SK-N-SH (cell line): ENCODE data around the gene MS4A3. TPM values are rescaled to one million over a fixed set of nuclear protein-coding genes. Genes with fewer than 3 reads are reported as not detected.

Experiments
- CTCF ChIA-PET: fragments of 300-600, 350-600 bp; formaldehyde crosslinking; extraction: SDS; loops from one replicate; lab custom pipeline; 2021; lab: Yijun Ruan, JAX
- POLR2A ChIA-PET: fragments of 350-600 bp; sonication (Branson Sonifier 250); formaldehyde crosslinking; extraction: SDS; loops from one replicate; lab custom pipeline; 2020; ENCODE audit warnings: antibody characterized with exemption, inconsistent platforms; lab: Yijun Ruan, JAX
- DNase-seq: peaks from one replicate; pipeline ENCODE4 v3.0.0; 2012
- H2AFZ ChIP-seq: fragments of 200-600 bp; sonication (generic); 2 replicates; pipeline ENCODE4 v1.8.1; 2016; ENCODE audit warnings: antibody characterized with exemption, mild to moderate bottlenecking, low read depth
- H3F3A ChIP-seq: fragments of 200-600 bp; sonication (generic); replicated peaks from 2 replicates; pipeline ENCODE3; 2016; ENCODE audit warnings: antibody characterized with exemption, mild to moderate bottlenecking; ENCODE audit not compliant: insufficient read depth
- H3K27ac ChIP-seq, 2 experiments: fragments of 200-500 bp in 1 of 2; fragments of 200-600 bp in 1 of 2; sonication (Bioruptor generic) in 1 of 2; sonication (generic), shearing (Covaris generic) in 1 of 2; 2 replicates each; pipeline versions ENCODE4 v1.5.1 to v1.6.1; 2014 to 2016; ENCODE audit warnings: low read depth in 2 of 2, inconsistent platforms in 1 of 2, low read length in 1 of 2, mild to moderate bottlenecking in 1 of 2, mixed read lengths in 1 of 2
- H3K27me3 ChIP-seq: fragments of 200-600 bp; sonication (generic), shearing (Covaris generic); 2 replicates; pipeline ENCODE4 v1.6.1; 2016; ENCODE audit warnings: mixed run types; ENCODE audit not compliant: insufficient read depth
- H3K36me3 ChIP-seq, 2 experiments: fragments of 200-500 bp in 1 of 2; fragments of 200-600 bp in 1 of 2; sonication (Bioruptor generic) in 1 of 2; sonication (generic) in 1 of 2; replicated peaks in 1 of 2; 2 replicates each; pipeline versions ENCODE3 to v1.5.1; 2014 to 2016; ENCODE audit warnings: low read length in 1 of 2, mild to moderate bottlenecking in 1 of 2; ENCODE audit not compliant: insufficient read depth in 2 of 2, control insufficient read depth in 1 of 2
- H3K4me1 ChIP-seq, 2 experiments: fragments of 200-500 bp in 1 of 2; fragments of 200-600 bp in 1 of 2; sonication (Bioruptor generic) in 1 of 2; sonication (generic), shearing (Covaris generic) in 1 of 2; 2 replicates each; pipeline versions ENCODE4 v1.5.1 to v1.6.1; 2014 to 2016; ENCODE audit warnings: low read depth in 1 of 2, low read length in 1 of 2, mixed run types in 1 of 2; ENCODE audit not compliant: insufficient read depth in 2 of 2, control insufficient read depth in 1 of 2
- H3K4me2 ChIP-seq: fragments of 200-600 bp; sonication (generic), shearing (Covaris generic); 2 replicates; pipeline ENCODE4 v1.6.1; 2017; ENCODE audit warnings: mixed run types
- H3K4me3 ChIP-seq, 2 experiments: fragments of 200-500 bp in 1 of 2; fragments of 200-600 bp in 1 of 2; sonication (Bioruptor generic) in 1 of 2; sonication (generic), shearing (Covaris generic) in 1 of 2; 2 replicates each; pipeline versions ENCODE4 v1.5.1 to v1.8.1; 2014 to 2016; ENCODE audit warnings: low read depth in 2 of 2, inconsistent platforms in 1 of 2, low read length in 1 of 2, mild to moderate bottlenecking in 1 of 2, mixed read lengths in 1 of 2, moderate library complexity in 1 of 2
- H3K79me2 ChIP-seq: fragments of 200-600 bp; sonication (generic); 2 replicates; pipeline ENCODE4 v1.8.1; 2017; ENCODE audit warnings: mild to moderate bottlenecking; ENCODE audit not compliant: insufficient read depth
- H3K9ac ChIP-seq: fragments of 200-600 bp; sonication (generic); 2 replicates; pipeline ENCODE4 v1.6.1; 2017; ENCODE audit warnings: mixed run types
- H3K9me2 ChIP-seq: fragments of 200-600 bp; sonication (generic); 2 replicates; pipeline ENCODE4 v1.6.1; 2017; ENCODE audit warnings: mixed run types
- H3K9me3 ChIP-seq: fragments of 200-600 bp; sonication (generic); 2 replicates; pipeline ENCODE4 v1.6.1; 2017; ENCODE audit warnings: mixed run types, mild to moderate bottlenecking, moderate library complexity
- H4K20me1 ChIP-seq: fragments of 200-600 bp; sonication (generic); 2 replicates; pipeline ENCODE4 v1.6.1; 2017; ENCODE audit warnings: mild to moderate bottlenecking, mixed run types; ENCODE audit not compliant: insufficient read depth
- CHD2 ChIP-seq: fragments of 150-350 bp; IDR thresholded peaks from 2 replicates; pipeline ENCODE4 v1.6.1; 2018; ENCODE audit warnings: low read length; ENCODE audit not compliant: partially characterized antibody
- ELF1 ChIP-seq: IDR thresholded peaks from 2 replicates; pipeline ENCODE4 v1.4.0; 2012
- EP300 ChIP-seq, 2 experiments: IDR thresholded peaks; 2 replicates each; pipeline versions ENCODE4 v1.4.0 to v1.6.1; 2012; ENCODE audit warnings: borderline replicate concordance in 1 of 2, low read depth in 1 of 2, low read length in 1 of 2
- FOXM1 ChIP-seq: IDR thresholded peaks from 2 replicates; pipeline ENCODE4 v1.4.0; 2012; ENCODE audit warnings: low read depth, mild to moderate bottlenecking
- IRF3 ChIP-seq: fragments of 150-350 bp; IDR thresholded peaks from 2 replicates; pipeline ENCODE4 v1.6.1; 2016; ENCODE audit warnings: mild to moderate bottlenecking, low read depth, low read length
- JUND ChIP-seq: IDR thresholded peaks from 2 replicates; pipeline ENCODE4 v1.4.0; 2012
- NFIC ChIP-seq: IDR thresholded peaks from 2 replicates; pipeline ENCODE4 v1.4.0; 2012; ENCODE audit warnings: borderline replicate concordance
- PBX3 ChIP-seq: IDR thresholded peaks from 2 replicates; pipeline ENCODE4; 2012
- RCOR1 ChIP-seq: fragments of 150-350 bp; IDR thresholded peaks from 2 replicates; pipeline ENCODE4 v1.6.1; 2017; ENCODE audit warnings: antibody characterized with exemption, low read length
- REST ChIP-seq: IDR thresholded peaks from 2 replicates; pipeline ENCODE4 v1.6.1; 2012; ENCODE audit warnings: mild to moderate bottlenecking, low read depth, low read length, moderate library complexity
- RXRA ChIP-seq: IDR thresholded peaks from 2 replicates; pipeline ENCODE4 v1.4.0; 2012; ENCODE audit warnings: low read depth, mild to moderate bottlenecking, borderline replicate concordance
- SIN3A ChIP-seq: IDR thresholded peaks from 2 replicates; pipeline ENCODE4 v1.6.1; 2012; ENCODE audit warnings: low read depth, mild to moderate bottlenecking, low read length, moderate library complexity, borderline replicate concordance
- SMC3 ChIP-seq: IDR thresholded peaks from 2 replicates; pipeline ENCODE4 v1.6.1; 2012; ENCODE audit warnings: low read depth, low read length, improper control_type of control experiment
- TAF1 ChIP-seq: IDR thresholded peaks from 2 replicates; pipeline ENCODE4 v1.6.1; 2012; ENCODE audit warnings: low read depth, mild to moderate bottlenecking, low read length, moderate library complexity, borderline replicate concordance
- TCF12 ChIP-seq: IDR thresholded peaks from 2 replicates; pipeline ENCODE4 v1.4.0; 2012
- TEAD4 ChIP-seq: IDR thresholded peaks from 2 replicates; pipeline ENCODE4 v1.4.0; 2012; ENCODE audit warnings: mild to moderate bottlenecking, borderline replicate concordance; ENCODE audit not compliant: insufficient read depth
- WGBS: methylation state at CpG from one replicate; pipeline ENCODE4 v1.1.6; 2017; ENCODE audit warnings: low lambda C conversion rate; 5-methylcytosine and 5-hydroxymethylcytosine counted together
- polyA plus RNA-seq, 3 experiments: library from polyadenylated mRNA; depleted of rRNA; stranded (reverse); fragments of >200 nt; gene quantifications; 2 replicates each; pipeline ENCODE4 v1.2.3, GENCODE V29; 2012
- TF ChIP-seq, protein P1 (sequence below): IDR thresholded peaks from 2 replicates; pipeline ENCODE4 v1.4.0; 2012; ENCODE audit warnings: low read depth, borderline replicate concordance

Gene MS4A3
- polyA plus RNA-seq, 1 of the 3 experiments (the other 2 are of a cell fraction), result not detected

DNA sequence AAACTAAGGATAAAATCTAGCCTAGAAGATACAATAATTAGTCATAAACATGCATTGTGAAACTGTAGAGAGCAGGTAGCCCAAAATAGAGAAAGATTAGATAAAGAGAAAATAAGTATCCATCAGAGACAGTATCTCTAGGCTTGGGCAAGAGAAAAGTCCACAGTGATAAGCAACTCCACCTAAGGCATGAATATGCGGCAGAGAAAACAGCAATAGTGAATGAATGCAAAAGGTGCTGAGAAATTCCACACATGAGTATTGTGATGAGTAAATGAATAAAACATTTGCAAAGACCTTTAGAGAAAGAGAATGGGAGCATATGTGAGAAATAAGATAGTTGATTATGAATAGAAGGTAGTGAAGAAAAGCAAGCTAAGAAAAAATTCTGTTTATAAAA, 40.7 kb downstream of the MS4A3 start:
- H3K4me3 ChIP-seq, result no peak overlapping the region
- no peaks in the 10 kb centered on the region for H3F3A ChIP-seq
- no peak overlapping the region for H3K4me2 ChIP-seq
- CTCF ChIA-PET, result no interaction called here
- DNase-seq, result no peak
- H3K9ac ChIP-seq, result no peak overlapping the region
- H3K4me1 ChIP-seq, result no peaks in the 10 kb centered on the region
- TF ChIP-seq PBX3 (no peak), ELF1 (no peak), JUND (no peak), FOXM1 (no peak), CHD2 (no peak), IRF3 (no peak), EP300 (IDR thresholded peaks at IDR 0.05; ENCODE audit: borderline replicate concordance in 1 of 2, low read depth in 1 of 2, low read length in 1 of 2) (no peak), TCF12 (no peak), SMC3 (no peak), TAF1 (no peak), RXRA (no peak), TEAD4 (no peak), NFIC (no peak), SIN3A (no peak), RCOR1 (no peak)
- TF ChIP-seq, protein P1, sequence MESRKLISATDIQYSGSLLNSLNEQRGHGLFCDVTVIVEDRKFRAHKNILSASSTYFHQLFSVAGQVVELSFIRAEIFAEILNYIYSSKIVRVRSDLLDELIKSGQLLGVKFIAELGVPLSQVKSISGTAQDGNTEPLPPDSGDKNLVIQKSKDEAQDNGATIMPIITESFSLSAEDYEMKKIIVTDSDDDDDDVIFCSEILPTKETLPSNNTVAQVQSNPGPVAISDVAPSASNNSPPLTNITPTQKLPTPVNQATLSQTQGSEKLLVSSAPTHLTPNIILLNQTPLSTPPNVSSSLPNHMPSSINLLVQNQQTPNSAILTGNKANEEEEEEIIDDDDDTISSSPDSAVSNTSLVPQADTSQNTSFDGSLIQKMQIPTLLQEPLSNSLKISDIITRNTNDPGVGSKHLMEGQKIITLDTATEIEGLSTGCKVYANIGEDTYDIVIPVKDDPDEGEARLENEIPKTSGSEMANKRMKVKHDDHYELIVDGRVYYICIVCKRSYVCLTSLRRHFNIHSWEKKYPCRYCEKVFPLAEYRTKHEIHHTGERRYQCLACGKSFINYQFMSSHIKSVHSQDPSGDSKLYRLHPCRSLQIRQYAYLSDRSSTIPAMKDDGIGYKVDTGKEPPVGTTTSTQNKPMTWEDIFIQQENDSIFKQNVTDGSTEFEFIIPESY, result no peak
- no peaks in the 10 kb centered on the region for H4K20me1 ChIP-seq
- H3K27me3 ChIP-seq, result no peaks in the 10 kb centered on the region; the same call in 1 of the 2 replicates
- H2AFZ ChIP-seq, result no peak overlapping the region
- no peak overlapping the region for H3K27ac ChIP-seq
- no peaks in the 10 kb centered on the region for H3K36me3 ChIP-seq
- H3K79me2 ChIP-seq, result no peaks in the 10 kb centered on the region
- 71% methylated on average over 1 of the region's 1 CpG for WGBS
- no peaks in the 10 kb centered on the region for H3K9me3 ChIP-seq
- no peaks in the 10 kb centered on the region for H3K9me2 ChIP-seq
- POLR2A ChIA-PET, result no interaction called here

- Histone ChIP-seq H4K20me1 (no peaks in the 10 kb centered on the region), H3K27me3 (no peaks in the 10 kb centered on the region), H3K36me3 (no peaks in the 10 kb centered on the region), H3K9ac (no peak overlapping the region), H3K4me3 (no peak overlapping the region), H3K27ac (no peak overlapping the region)
- ChIA-PET POLR2A (no interaction called here), CTCF (no interaction called here)
- no peak for TF ChIP-seq REST
- TF ChIP-seq, all 33 proteins: peak for 0
- DNase-seq, result no peak
- Histone ChIP-seq H3K4me1 (no peaks in the 10 kb centered on the region), H3F3A (no peaks in the 10 kb centered on the region), H3K4me2 (no peak overlapping the region), H3K9me3 (no peaks in the 10 kb centered on the region), H3K9me2 (no peaks in the 10 kb centered on the region), H3K79me2 (no peaks in the 10 kb centered on the region), H2AFZ (no peak overlapping the region)
Measured at GRCh38 chr11:60098508-60098907, 42.0 kb downstream of the MS4A3 start.
